Skeletal muscle cell (primary cell): Measurements from ENCODE around the gene PCDH17.

ENCODE experiments used
- DNase-seq: peaks from one replicate; pipeline ENCODE4 v3.0.0-alpha.2; 2010; ENCODE audit warnings: low read depth
- H3K4me3 ChIP-seq: 2 replicates; pipeline ENCODE4 v1.5.1; 2011; ENCODE audit warnings: low read depth, mild to moderate bottlenecking, control low read depth, low read length, moderate library complexity

The PCDH17 gene

GRCh38 chr13:57631596-57632275 lies at the start of gene PCDH17:
Gene PCDH17 (plus strand): TSS chr13:57631744. CDS start chr13:57632547, 803 bp downstream.
- DNase-seq, result no peak
- peak within 1 kb of the TSS; percentile 63 for H3K4me3 ChIP-seq

- DNase-seq, result no peak
- no peak overlapping the region for H3K4me3 ChIP-seq
Measured at GRCh38 chr13:57582032-57582431, 49.5 kb upstream of the PCDH17 start.

GRCh38 chr13:57583529-57583928 lies 48.0 kb upstream of the PCDH17 start:
- no peak for DNase-seq
- no peak overlapping the region for H3K4me3 ChIP-seq

- no peak for DNase-seq
- no peak overlapping the region for H3K4me3 ChIP-seq
Measured at GRCh38 chr13:57588639-57589038, 42.9 kb upstream of the PCDH17 start.

DNA sequence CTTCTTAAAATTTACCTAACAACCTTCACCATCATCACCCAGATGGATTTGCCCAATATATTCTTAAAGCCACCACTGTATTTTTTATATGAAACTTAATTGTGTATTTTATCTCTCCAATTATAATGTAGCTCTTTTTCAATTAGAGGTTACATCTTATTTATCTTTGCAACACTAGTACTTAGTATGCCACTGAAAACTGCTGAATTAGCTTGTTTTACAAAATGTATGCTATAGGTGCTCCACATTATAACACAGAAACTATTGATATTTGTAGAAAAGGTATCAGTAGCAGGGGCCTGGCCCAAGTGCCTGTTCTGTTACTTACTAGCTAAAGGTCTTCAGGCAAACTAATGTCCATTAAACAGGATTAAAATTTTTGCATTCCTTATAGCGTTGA lies 35.8 kb upstream of the PCDH17 start:
- no peak overlapping the region for H3K4me3 ChIP-seq

GRCh38 chr13:57601536-57601935 lies 30.0 kb upstream of the PCDH17 start:
- DNase-seq, result no peak
- H3K4me3 ChIP-seq, result no peak overlapping the region

More for the DNA sequence above, 35.8 kb upstream of the PCDH17 start:
- DNase-seq, result no peak

DNA sequence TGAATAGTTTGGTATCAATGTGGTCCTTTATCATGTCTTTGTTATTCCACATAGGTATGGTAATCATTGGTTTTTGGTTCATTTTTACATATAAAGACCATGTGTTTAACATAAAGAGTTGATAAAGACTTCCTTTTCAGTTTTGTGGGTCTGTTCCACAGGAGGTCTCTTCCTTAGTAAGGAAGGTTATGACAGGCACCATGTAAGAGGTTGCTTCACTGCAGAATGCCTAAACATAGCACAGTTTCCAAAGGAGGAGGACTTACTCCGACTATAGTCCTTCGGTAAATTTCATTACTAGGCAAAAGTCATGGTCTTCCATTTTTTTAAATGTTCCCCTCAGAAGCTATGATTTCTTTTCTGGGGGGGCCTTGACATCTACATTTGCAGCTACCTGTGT lies 27.1 kb upstream of the PCDH17 start:
- H3K4me3 ChIP-seq, result no peak overlapping the region
- no peak for DNase-seq

- no peak for DNase-seq
- H3K4me3 ChIP-seq, result no peak overlapping the region
Measured at GRCh38 chr13:57611969-57612368, 19.6 kb upstream of the PCDH17 start.

DNA sequence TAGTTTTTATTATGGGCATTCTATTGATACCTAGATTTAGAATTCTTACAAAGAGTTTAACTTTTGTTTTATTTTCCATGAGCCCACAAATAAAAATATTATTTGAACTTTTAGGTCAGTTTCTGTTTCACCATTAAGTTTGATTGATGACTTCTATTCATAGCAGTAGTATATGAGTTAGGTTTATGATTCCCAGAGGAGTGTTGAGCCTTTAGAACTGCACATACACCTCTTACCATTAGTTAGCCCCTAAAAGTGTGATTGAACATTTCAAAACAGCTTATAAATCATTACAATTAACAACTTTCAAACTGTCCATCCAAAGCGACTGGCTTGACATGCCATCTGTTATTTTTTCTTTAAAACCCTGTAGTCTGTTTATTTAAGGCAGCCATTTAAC lies 19.0 kb upstream of the PCDH17 start:
- no peak for DNase-seq

DNA sequence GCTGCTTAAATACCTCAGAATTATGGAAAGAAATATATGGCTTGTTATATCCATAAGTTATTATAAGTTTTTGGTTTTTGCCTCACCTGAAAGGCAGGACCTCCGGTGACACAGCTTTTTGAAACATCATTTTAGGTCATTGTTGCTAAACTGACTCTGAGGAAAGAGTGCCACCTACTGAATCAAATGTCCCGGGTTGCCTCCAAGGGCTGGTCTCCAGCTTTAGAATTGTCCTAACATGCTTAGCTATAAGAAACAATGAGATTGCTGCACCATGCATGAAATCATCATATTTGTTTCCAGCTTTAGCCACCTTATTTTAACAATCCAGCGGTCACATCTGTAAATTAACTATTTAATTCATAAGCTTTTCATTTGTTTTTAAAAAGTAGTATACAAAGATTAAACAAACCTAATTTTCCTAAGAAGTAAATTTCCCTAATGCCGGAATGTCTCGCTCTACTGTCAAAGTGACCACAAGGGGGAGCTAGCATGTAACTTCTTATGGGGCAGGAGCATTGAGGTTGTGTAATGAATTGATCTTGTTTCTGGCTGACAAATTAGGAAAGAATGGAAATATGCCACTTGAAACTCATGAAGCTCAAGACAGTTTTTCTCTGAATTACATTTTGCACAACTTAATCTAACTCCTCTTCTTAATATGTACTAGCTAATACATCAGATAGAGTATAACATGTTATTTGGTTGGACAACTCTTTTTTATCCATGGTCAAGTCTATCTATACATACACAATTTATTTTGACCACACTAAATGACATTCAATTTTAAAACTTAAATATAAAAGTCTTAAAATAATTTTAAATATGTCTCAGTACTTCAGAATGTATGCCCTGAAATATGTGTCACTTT lies 6.7 kb upstream of the PCDH17 start:
- no peak for DNase-seq
- H3K4me3 ChIP-seq, result no peak overlapping the region

More for the DNA sequence above, 19.0 kb upstream of the PCDH17 start:
- no peak overlapping the region for H3K4me3 ChIP-seq

GRCh38 chr13:57627663-57628062 lies 3.9 kb upstream of the PCDH17 start:
- DNase-seq, result no peak
- no peak overlapping the region for H3K4me3 ChIP-seq

DNA sequence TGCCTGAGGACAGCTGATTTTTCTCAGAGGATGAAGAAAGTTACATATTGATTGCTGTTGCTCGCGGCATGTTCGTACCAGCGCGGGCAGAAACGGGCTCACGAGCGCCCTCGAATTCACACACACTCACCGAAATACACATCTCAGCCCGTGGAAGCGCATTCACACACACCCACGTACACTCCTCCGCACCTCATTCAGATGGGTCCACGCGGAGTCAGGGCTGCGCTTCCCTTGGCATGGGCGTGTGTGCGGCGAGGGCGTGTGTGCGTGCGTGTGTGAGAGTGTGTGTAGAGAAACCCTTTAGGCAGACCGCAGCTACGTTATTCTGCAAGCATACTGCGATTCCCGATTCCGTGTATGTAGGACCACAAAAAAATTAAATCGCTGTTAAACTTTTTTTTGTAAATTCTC lies 2.1 kb upstream of the PCDH17 start:
- H3K4me3 ChIP-seq, result peak overlapping the region; percentile 63
- DNase-seq, result no peak

DNA sequence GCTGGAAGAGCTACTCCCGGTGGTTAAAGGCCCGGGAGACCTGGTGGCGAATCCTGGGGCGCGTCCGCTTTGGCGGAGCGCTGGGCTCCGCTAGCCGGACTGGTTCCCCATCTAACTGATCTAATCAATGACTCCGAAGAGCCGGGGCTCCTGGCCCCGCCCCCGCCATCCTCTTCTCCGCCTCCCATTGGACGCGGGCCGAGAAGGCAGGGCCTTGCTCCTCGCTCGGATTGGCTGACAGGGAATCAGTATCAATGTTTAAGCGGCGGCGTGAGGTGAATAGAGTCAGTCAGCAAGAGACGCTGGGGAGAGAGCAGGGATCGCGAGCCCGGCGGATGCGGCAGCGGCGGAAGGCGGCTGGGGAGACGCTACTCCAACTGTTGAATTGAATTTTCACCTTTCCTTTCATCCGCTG lies 1.7 kb upstream of the PCDH17 start:
- peak; percentile 77 for DNase-seq
- H3K4me3 ChIP-seq, result peak overlapping the region; percentile 63

- H3K4me3 ChIP-seq, result peak overlapping the region; percentile 63
- no peak for DNase-seq
Measured at GRCh38 chr13:57630661-57631595, 616 bp upstream of the PCDH17 start.

GRCh38 chr13:57632276-57633140 lies 964 bp downstream of the PCDH17 start:
- DNase-seq, result no peak
- H3K4me3 ChIP-seq, result peak overlapping the region; percentile 63

- no peak for DNase-seq
Measured at GRCh38 chr13:57633141-57633949, 1.8 kb downstream of the PCDH17 start.

GRCh38 chr13:57633950-57634838 lies 2.6 kb downstream of the PCDH17 start:
- DNase-seq, result no peak
- no peak overlapping the region for H3K4me3 ChIP-seq

More at GRCh38 chr13:57633141-57633949, 1.8 kb downstream of the PCDH17 start:
- H3K4me3 ChIP-seq, result no peak overlapping the region
